Nephron (organoid): Measurements from ENCODE around the gene HDGF.
A peak's percentile ranks its signal among the peaks of the same experiment; 100 is the strongest.

Source experiments
- H3K27ac Mint-ChIP-seq, 3 experiments: 2 replicates each; pipeline ENCODE4 v1.8.0; 2020; ENCODE audit warnings: mixed read lengths in 3 of 3, mild to moderate bottlenecking in 2 of 3, moderate library complexity in 1 of 3
- H3K27me3 Mint-ChIP-seq: 2 replicates; pipeline ENCODE4 v1.8.0; 2021; ENCODE audit warnings: low read depth, mild to moderate bottlenecking, moderate library complexity, mixed read lengths
- H3K36me3 Mint-ChIP-seq: 2 replicates; pipeline ENCODE4 v1.8.0; 2020; ENCODE audit warnings: low read depth, mixed read lengths
- H3K4me1 Mint-ChIP-seq: 2 replicates; pipeline ENCODE4 v1.8.0; 2020; ENCODE audit warnings: mixed read lengths
- H3K4me3 Mint-ChIP-seq, 3 experiments: 2 replicates each; pipeline ENCODE4 v1.8.0; 2020; ENCODE audit warnings: mild to moderate bottlenecking in 3 of 3, mixed read lengths in 3 of 3, moderate library complexity in 2 of 3
- H3K9me3 Mint-ChIP-seq: 2 replicates; pipeline ENCODE4 v1.8.0; 2020; ENCODE audit warnings: mixed read lengths
- TF ChIP-seq, protein P1 (sequence below), 3 experiments: fragments of 200-600 bp; sonication (generic); IDR thresholded peaks; one replicate each; pipeline ENCODE4 v1.5.0; 2021; ENCODE audit warnings: antibody characterized with exemption in 3 of 3; ENCODE audit not compliant: unreplicated experiment in 3 of 3

The HDGF gene

DNA sequence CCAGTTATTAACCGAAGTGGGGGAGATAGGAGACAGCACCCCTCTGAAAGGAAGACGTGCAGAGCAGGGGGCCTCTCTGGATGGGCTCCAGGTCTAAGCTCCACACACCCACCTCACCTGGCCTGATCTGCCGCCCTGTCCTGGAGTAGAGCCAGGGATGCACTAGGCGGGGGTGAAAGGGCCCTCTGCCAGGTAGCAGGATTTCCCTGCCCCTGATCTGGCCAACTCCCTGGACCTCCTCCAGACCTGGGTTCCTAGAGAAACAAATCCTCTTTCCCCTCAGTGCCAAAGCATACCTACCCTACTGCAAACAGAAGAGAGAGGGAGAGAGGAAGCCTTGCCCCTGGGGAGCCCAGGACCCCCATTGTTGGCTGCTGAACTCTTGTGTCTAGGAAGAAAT, 48.1 kb downstream of the HDGF start:
- H3K27me3 Mint-ChIP-seq: no peaks in the 10 kb centered on the region
- peaks cover 34% of the 10 kb centered on the region for H3K36me3 Mint-ChIP-seq
- H3K9me3 Mint-ChIP-seq: no peaks in the 10 kb centered on the region
- H3K4me3 Mint-ChIP-seq: peak overlapping the region; percentile 84 to 89 (median 86)
- TF ChIP-seq, protein P1, sequence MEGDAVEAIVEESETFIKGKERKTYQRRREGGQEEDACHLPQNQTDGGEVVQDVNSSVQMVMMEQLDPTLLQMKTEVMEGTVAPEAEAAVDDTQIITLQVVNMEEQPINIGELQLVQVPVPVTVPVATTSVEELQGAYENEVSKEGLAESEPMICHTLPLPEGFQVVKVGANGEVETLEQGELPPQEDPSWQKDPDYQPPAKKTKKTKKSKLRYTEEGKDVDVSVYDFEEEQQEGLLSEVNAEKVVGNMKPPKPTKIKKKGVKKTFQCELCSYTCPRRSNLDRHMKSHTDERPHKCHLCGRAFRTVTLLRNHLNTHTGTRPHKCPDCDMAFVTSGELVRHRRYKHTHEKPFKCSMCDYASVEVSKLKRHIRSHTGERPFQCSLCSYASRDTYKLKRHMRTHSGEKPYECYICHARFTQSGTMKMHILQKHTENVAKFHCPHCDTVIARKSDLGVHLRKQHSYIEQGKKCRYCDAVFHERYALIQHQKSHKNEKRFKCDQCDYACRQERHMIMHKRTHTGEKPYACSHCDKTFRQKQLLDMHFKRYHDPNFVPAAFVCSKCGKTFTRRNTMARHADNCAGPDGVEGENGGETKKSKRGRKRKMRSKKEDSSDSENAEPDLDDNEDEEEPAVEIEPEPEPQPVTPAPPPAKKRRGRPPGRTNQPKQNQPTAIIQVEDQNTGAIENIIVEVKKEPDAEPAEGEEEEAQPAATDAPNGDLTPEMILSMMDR (IDR thresholded peaks at IDR 0.05; ENCODE audit: unreplicated experiment in 3 of 3): no peak
- H3K4me1 Mint-ChIP-seq: peaks cover 53% of the 10 kb centered on the region
- peak overlapping the region in 2 of 3 experiments; percentile 97 to 98 for H3K27ac Mint-ChIP-seq

DNA sequence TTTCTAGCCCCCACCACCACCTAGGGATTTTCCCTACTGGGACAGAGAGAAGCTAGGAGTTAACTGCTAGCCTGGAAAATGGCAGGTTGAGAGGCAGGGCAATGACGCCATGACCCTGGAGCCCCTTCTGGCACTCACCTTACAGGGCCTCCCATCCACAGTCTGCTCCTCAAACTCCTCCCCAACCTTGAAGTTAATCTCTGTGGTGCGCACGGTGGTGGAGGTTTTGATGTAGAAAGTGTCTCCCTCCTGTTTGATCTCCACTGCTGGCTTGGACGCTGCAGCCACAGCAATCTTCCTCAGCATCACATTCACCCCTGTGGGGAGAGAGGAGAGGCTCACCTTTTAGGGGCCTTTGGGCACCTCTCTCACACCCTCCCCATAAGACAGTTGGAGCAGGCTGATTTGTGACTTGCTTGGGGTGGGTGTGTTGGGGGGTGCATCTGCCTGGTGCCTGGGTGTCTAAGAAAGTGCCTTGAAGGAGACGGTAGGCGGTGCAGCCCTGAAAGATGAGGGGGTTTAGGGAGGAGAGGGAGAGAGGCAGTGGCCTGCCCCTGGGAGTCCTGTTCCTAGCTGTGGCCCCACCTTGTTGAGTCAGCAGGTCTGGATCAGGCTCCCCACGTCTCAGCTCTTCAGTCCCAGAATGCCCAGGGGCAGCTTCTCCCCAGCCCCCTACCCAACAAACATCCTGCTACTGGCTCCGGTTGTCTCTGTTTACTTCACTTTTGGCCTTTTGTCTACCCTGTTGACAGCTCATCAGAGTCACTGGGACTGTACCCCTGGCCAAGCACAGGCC, 50.5 kb downstream of the HDGF start:
- H3K4me3 Mint-ChIP-seq: peak overlapping the region; percentile 4 to 86 (median 40)
- H3K27ac Mint-ChIP-seq: peak overlapping the region; percentile 11 to 48 (median 36)
- no peaks in the 10 kb centered on the region for H3K27me3 Mint-ChIP-seq
- TF ChIP-seq, protein P1 (IDR thresholded peaks at IDR 0.05; ENCODE audit: unreplicated experiment in 3 of 3): no peak
- peaks cover 52% of the 10 kb centered on the region for H3K36me3 Mint-ChIP-seq
- peaks cover 50% of the 10 kb centered on the region for H3K4me1 Mint-ChIP-seq
- H3K9me3 Mint-ChIP-seq: no peaks in the 10 kb centered on the region

DNA sequence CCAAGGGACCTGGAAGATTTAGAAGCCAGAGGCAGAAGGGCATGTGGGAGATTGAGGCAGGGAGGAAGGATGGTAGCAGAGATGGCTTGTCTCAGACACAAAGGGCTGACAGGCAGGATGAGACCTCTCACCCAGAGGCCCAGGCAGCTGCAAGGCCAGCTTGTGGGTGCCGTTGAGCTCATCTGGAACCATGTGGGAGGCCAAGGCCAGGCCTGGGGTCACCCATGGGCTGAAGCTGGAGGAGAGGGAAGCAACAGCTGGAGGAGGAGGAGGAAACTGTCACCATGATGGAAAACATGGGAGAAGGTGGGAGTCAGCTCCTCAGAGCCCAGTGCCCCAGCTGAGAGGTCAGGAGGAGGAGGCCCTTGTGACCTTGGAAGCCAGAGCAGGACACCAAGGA, 52.5 kb downstream of the HDGF start:
- Mint-ChIP-seq H3K4me3 (peak overlapping the region in 2 of 3 experiments; percentile 37 to 44), H3K36me3 (peaks cover 52% of the 10 kb centered on the region), H3K9me3 (no peaks in the 10 kb centered on the region), H3K4me1 (peaks cover 50% of the 10 kb centered on the region), H3K27ac (peak overlapping the region in 2 of 3 experiments; percentile 61 to 81), H3K27me3 (no peaks in the 10 kb centered on the region)
- TF ChIP-seq, protein P1 (IDR thresholded peaks at IDR 0.05; ENCODE audit: unreplicated experiment in 3 of 3): no peak

DNA sequence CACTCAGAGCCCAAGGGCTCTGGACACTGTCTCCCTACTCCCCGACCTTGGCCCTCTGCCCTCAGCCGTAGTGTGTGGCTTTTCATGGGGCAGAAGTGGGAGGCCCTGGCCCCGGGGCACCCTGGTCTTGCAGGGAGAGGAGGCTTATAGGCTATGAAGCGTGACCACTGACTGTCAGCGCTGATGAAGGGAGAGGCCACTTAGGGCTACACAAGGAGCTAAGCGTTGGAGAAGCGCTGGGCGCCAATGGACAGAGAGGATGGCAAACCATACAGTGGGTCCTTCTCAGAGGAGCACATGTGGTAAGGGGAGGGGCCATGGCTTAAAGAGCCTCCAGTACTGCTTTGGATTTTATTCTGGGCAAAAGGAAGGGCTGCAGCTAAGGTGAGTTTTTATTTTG, 54.0 kb downstream of the HDGF start:
- Mint-ChIP-seq H3K4me1 (peaks cover 53% of the 10 kb centered on the region), H3K27ac (peak overlapping the region; percentile 41 to 91 (median 79))

DNA sequence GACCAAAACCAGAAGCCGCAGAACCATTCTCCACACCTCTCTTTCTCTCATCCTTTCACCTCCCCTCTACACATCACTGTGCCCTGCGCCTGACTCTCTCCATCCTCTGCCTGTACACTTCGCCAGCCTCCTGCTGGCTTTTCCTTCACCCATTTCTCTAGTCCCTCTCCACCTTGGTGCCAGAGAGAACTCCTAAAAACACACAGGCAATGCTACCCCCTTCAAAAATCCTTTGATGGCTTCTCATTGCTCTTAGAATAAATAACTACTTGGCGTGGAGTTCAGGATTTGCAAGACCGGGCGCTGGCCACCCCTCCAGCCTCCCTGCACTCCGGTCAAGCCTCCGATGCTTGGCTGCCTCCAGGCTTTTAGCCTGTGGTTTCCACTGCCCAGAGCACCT, 54.7 kb downstream of the HDGF start:
- Mint-ChIP-seq H3K4me1 (peaks cover 60% of the 10 kb centered on the region), H3K36me3 (peaks cover 47% of the 10 kb centered on the region), H3K27ac (peak overlapping the region; percentile 79 to 91 (median 80)), H3K9me3 (no peaks in the 10 kb centered on the region), H3K27me3 (no peaks in the 10 kb centered on the region), H3K4me3 (peak overlapping the region in 2 of 3 experiments; percentile 38 to 40)
- TF ChIP-seq, protein P1 (IDR thresholded peaks at IDR 0.05; ENCODE audit: unreplicated experiment in 3 of 3): no peak

More for the DNA sequence above, 54.0 kb downstream of the HDGF start:
- peaks cover 47% of the 10 kb centered on the region for H3K36me3 Mint-ChIP-seq
- TF ChIP-seq, protein P1 (IDR thresholded peaks at IDR 0.05; ENCODE audit: unreplicated experiment in 3 of 3): no peak
- H3K27me3 Mint-ChIP-seq: no peaks in the 10 kb centered on the region
- H3K4me3 Mint-ChIP-seq: peak overlapping the region in 1 of 3 experiments; percentile 22
- H3K9me3 Mint-ChIP-seq: no peaks in the 10 kb centered on the region

DNA sequence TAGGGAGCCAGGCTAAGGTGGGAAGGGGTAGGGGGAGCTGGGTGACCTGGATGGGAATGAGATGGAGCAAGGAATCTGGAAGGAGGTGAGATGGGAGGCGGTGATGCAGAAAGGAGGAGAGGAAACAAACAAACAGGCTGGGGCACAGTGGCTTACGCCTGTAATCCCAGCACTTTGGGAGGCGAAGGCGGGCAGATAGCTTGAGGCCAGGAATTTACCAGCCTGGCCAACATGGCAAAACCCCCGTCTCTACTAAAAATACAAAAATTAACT, 56.8 kb downstream of the HDGF start:
- H3K27me3 Mint-ChIP-seq: no peaks in the 10 kb centered on the region
- peaks cover 31% of the 10 kb centered on the region for H3K36me3 Mint-ChIP-seq
- no peaks in the 10 kb centered on the region for H3K9me3 Mint-ChIP-seq
- TF ChIP-seq, protein P1 (IDR thresholded peaks at IDR 0.05; ENCODE audit: unreplicated experiment in 3 of 3): no peak
- H3K27ac Mint-ChIP-seq: peak overlapping the region; percentile 85 to 95 (median 86)
- H3K4me3 Mint-ChIP-seq: peak overlapping the region in 1 of 3 experiments; percentile 40
- H3K4me1 Mint-ChIP-seq: peaks cover 69% of the 10 kb centered on the region
